ENCODE results near the gene C19orf85. TPM values are rescaled to one million over a fixed set of nuclear protein-coding genes. Genes with fewer than 3 reads are reported as not detected.

Gene C19orf85
- total and polyA plus RNA-seq, 7 donors, result 0.07 TPM; not detected in 6

GRCh38 chr19:55493645-55494171 is 29.2 kb upstream of the C19orf85 start:
- Histone ChIP-seq H3K27me3 (no peaks in the 10 kb centered on the region), H3K4me3 (peak overlapping the region in 3 of 4 donors; percentile 25 to 50 (median 27)), H3K36me3 (peaks cover 0 to 14% (median 5%) of the 10 kb centered on the region in 4 donors), H3K9me3 (no peaks in the 10 kb centered on the region), H3K27ac (peak overlapping the region; percentile 69 to 99 (median 94)), H3K4me1 (peaks cover 0 to 63% (median 58%) of the 10 kb centered on the region in 4 donors)
- TF ChIP-seq POLR2A (IDR thresholded peaks at IDR 0.05) (no peak), CTCF (IDR thresholded peaks at IDR 0.05) (no peak), POLR2AphosphoS5 (IDR thresholded peaks at IDR 0.05) (no peak)
- intact Hi-C loops (cut with DNase I), result loop anchor here (10.0 kb wide), 1 partner anchor 209 kb away; the partner anchor contains the start of genes BRSK1 and HSPBP1
- no peak for DNase-seq
- WGBS, 2 donors, result 54 to 55% methylated on average over 38 of the region's 38 CpGs

- Histone ChIP-seq H3K36me3 (peaks cover 0 to 10% (median 5%) of the 10 kb centered on the region in 4 donors), H3K9me3 (no peaks in the 10 kb centered on the region), H3K27ac (peak overlapping the region; percentile 69 to 99 (median 94)), H3K4me3 (peak overlapping the region in 3 of 4 donors; percentile 23 to 50 (median 25)), H3K4me1 (peaks cover 0 to 63% (median 59%) of the 10 kb centered on the region in 4 donors), H3K27me3 (no peaks in the 10 kb centered on the region)
- peak; percentile 71 for DNase-seq
- 58 to 59% methylated on average over 18 of the region's 18 CpGs for WGBS, 2 donors
- no peak for TF ChIP-seq POLR2A (IDR thresholded peaks at IDR 0.05)
- peak in 1 of 4 donors; percentile 28 for TF ChIP-seq POLR2AphosphoS5 (IDR thresholded peaks at IDR 0.05)
- intact Hi-C loops (cut with DNase I), result loop anchor here (10.0 kb wide), 1 partner anchor 208 kb away; the partner anchor contains the start of genes BRSK1 and HSPBP1
Measured at GRCh38 chr19:55493052-55493644, 28.6 kb upstream of the C19orf85 start.

GRCh38 chr19:55492362-55492944 is 27.9 kb upstream of the C19orf85 start:
- peaks cover 0 to 66% (median 66%) of the 10 kb centered on the region in 4 donors for H3K4me1 ChIP-seq
- H3K4me3 ChIP-seq, result no peak overlapping the region
- peaks cover 0 to 10% (median 2%) of the 10 kb centered on the region in 4 donors for H3K36me3 ChIP-seq
- TF ChIP-seq CTCF (IDR thresholded peaks at IDR 0.05) (no peak), POLR2AphosphoS5 (IDR thresholded peaks at IDR 0.05) (peak in 2 of 4 donors; percentile 13 to 46)
- intact Hi-C loops (cut with DNase I), result loop anchor here (10.0 kb wide), 1 partner anchor 208 kb away; the partner anchor contains the start of genes BRSK1 and HSPBP1
- DNase-seq, result no peak
- H3K9me3 ChIP-seq, result no peaks in the 10 kb centered on the region
- H3K27me3 ChIP-seq, result no peaks in the 10 kb centered on the region
- 23 to 52% methylated on average over 12 of the region's 12 CpGs for WGBS, 2 donors
- peak overlapping the region; percentile 68 to 99 (median 94) for H3K27ac ChIP-seq

GRCh38 chr19:55491546-55492360 is 27.2 kb upstream of the C19orf85 start:
- peak overlapping the region; percentile 68 to 99 (median 94) for H3K27ac ChIP-seq
- intact Hi-C loops (cut with DNase I), result loop anchor here (10.0 kb wide), 1 partner anchor 207 kb away; the partner anchor contains the start of genes BRSK1 and HSPBP1
- WGBS, 2 donors, result 50 to 73% methylated on average over 24 of the region's 24 CpGs
- peaks cover 0 to 9% (median 0%) of the 10 kb centered on the region in 4 donors for H3K36me3 ChIP-seq
- peaks cover 0 to 73% (median 73%) of the 10 kb centered on the region in 4 donors for H3K4me1 ChIP-seq
- H3K9me3 ChIP-seq, result no peaks in the 10 kb centered on the region
- no peak for TF ChIP-seq POLR2AphosphoS5 (IDR thresholded peaks at IDR 0.05)
- no peak for TF ChIP-seq POLR2A (IDR thresholded peaks at IDR 0.05)
- H3K27me3 ChIP-seq, result no peaks in the 10 kb centered on the region
- DNase-seq, result peak; percentile 80
- no peak overlapping the region for H3K4me3 ChIP-seq

- peaks cover 0 to 83% (median 82%) of the 10 kb centered on the region in 4 donors for H3K4me1 ChIP-seq
- WGBS, 2 donors, result 75 to 80% methylated on average over 52 of the region's 52 CpGs
- no peaks in the 10 kb centered on the region for H3K9me3 ChIP-seq
- H3K27ac ChIP-seq, result peak overlapping the region; percentile 68 to 99 (median 94)
- peak; percentile 74 for DNase-seq
- no peaks in the 10 kb centered on the region for H3K36me3 ChIP-seq
- H3K27me3 ChIP-seq, result no peaks in the 10 kb centered on the region
- TF ChIP-seq POLR2AphosphoS5 (IDR thresholded peaks at IDR 0.05), result no peak
- no peak for TF ChIP-seq POLR2A (IDR thresholded peaks at IDR 0.05)
- no peak for TF ChIP-seq EP300 (IDR thresholded peaks at IDR 0.05)
- no peak for TF ChIP-seq CTCF (IDR thresholded peaks at IDR 0.05)
- H3K4me3 ChIP-seq, result no peak overlapping the region
- intact Hi-C loops (cut with DNase I), result loop anchor here (10.0 kb wide), 1 partner anchor 206 kb away; the partner anchor contains the start of genes BRSK1 and HSPBP1
Measured at GRCh38 chr19:55490478-55491432, 26.2 kb upstream of the C19orf85 start.
